ENCODE measurements around the gene INTS11.

Gene INTS11

DNA sequence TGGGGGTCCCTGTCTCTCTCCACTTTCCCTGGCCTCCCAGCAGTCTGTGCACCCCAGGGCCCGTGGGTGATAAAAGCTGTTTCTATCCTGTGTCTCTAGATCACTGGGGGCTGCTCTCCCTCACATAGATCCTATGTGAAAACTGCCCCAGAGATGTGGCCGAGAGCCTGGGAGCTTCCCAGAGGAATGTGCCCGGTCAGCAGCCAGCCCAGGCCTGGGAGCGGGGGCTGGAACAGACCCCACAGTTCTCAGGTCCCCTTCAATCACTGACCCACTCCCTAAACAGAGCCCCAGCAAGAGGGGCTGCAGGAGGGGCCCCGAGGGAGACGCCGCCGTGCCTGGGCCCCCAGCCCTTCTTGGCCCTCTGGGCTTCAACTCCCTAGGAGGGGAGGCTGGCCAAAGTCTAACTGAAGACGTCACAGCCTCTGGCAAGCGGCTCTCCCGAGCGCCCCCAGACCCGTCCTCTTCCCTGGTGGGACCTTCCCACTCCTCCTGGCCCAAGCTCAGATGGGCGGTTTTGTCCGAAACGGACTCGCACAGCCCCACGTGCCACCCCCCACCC lies 33.5 kb upstream of the INTS11 start:
- no peak for DNase-seq (ENCODE audit: low read depth)

DNA sequence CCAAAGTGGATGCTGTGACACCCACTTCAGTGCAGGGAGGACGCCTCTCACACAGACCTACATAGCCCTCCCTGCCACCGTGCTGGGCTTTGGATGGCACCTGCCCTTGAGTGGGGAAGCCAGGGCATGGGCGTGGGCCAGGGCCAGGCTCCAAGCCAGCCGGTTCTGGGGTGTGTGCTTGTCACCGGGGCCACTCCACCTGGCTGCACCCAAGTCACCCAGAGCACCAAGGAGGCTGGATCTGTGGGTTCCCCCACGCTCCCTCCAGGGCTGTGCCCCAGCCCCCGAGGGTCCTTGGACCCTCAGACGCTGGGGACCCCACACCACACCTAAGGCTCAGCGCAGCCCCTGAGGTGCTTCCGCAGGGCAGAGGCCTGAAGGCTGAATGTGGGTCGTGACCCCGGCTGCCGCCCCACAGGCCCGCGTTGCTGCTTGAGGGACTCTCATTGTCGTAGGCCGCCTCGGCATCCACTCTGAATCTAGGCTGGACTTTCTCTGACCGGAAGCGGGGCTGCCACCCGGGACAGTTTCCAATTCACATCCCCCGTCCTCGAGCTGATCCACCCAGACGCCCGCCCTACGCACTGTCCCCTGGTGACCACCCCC lies 32.4 kb upstream of the INTS11 start:
- DNase-seq (ENCODE audit: low read depth) = no peak

DNA sequence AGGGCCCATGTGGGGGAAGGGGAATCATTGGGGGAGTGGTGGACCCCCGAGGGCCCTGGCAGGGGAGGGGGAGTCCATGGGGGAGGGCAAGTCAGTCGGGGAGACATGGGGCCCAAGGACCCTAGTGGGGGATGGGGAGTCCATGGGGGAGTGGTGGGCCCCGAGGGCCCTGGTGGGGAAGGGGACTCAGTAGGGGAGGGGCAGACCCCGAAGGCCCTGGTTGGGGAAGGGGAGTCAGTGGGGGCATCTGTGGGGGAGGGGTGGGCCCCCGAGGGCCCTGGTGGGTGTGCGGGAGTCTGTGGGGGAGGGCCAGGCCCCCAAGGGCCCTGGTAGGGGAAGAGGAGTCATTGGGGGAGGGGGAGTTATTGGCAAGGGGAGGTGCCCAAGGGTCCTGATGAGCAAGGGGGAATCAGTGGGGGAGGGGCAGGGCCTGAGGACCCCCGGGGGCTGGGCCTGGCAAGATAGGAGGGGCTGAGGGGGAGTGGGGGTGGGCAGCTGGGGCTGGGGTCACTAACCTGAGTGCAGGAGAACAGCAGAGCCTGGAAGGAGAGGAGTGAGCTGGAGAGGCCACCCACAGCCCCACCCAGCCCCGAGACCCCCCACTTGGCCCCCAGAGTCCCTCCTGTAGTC lies 31.8 kb upstream of the INTS11 start:
- DNase-seq (ENCODE audit: low read depth) = no peak

DNA sequence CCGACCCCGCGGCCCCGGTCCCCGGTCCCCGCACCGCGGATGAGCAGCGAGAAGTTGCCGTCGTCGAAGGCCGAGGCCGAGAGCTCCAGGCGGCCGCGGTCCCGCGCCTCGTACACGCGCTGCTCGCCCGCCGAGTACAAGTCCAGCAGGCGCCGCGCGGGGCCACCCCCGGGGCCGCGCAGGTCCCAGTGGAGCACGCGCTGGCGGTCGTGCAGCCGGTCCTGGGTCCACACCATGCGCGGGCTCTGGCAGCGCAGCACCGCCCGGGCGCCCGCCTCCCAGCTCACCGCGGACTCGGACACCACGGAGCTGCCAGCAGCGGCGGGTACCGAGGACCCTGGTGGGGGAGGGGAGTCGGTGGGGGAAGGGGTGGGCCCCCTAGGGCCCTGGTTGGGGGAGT lies 31.0 kb upstream of the INTS11 start:
- no peak for DNase-seq (ENCODE audit: low read depth)

DNA sequence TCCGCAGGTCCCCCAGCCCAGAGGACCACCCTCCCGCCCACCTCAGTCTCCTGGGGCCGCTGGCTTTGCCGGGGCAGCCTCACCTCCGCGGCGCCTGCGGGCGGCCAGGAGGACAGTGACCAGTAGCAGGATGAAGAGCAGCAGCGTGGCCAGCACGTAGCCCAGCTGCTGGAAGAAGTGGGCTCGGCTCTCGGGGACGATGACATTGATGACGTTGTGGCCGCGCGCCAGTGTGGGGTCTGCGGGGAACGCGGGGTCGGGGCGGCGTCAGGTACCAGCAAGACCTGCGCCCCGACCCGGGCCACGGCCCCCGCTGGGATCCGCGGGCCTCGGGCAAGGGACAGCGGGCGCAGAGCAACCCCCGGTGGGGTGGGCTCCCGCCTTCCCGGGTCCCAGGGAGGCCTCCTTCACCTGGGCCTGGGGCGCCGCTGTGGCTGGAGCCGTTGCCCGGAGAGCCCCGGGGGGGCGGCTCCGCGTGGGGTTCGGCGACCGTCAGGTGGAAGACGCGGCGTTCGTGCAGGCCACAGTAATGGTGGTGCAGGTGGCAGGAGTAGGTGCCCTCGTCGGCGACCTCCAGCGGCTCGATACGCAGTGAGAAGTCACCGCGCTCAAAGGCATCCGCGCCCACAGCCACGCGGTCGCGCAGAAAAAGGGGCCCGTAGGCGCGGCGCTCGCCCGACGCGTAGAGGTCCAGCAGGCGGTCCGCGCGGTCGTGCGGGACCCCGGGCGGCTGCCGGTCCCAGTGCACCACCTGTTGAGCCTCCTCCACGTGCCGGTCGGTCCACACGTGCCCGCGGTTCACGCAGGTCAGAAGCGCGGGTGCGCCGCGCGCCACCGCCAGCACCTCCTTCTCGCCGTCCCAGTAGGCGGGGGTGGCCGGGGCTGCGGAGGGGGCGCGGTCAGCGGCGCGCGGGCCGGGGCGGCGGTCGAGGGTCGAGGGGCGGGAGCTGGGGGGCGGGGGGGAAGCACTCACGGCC lies 30.1 kb upstream of the INTS11 start:
- DNase-seq (ENCODE audit: low read depth) = no peak

DNA sequence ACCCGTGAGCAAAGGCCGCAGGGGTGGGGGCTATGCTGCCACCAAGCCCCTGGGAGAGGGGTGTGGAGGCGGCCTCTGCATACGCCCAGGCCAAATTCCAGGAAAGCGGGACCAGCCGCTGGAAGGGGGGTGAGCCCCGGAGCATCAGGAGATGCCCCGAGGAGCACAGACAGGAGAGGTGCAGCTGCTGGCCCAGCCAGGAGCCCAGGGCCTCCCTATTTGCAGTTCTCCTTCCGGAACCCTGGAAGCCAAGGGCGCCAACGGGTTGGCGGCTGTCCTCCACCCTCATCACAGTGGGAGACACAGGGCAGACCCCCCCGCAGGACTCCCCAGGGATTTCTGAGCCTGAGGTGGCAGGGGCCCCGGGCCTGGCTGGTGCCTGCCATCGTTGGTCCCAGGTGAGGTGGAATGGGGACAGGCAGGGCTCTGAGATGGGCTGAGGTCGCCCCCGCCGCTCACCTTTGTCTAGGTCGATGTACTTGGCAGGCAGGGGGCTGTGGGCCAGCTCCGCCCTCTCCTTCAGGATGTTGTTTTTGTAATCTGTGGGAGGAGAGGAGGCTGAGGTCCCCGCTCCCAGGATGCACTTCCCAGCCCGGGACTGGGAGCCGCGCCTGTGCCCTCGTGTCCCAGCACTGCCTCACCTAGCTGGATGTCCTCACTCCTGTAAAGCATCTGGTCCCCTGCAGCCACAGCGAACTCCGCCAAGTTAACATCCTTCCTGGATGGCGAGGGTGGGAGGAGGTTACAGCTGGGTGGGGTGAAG lies 29.1 kb upstream of the INTS11 start:
- DNase-seq (ENCODE audit: low read depth) = no peak

DNA sequence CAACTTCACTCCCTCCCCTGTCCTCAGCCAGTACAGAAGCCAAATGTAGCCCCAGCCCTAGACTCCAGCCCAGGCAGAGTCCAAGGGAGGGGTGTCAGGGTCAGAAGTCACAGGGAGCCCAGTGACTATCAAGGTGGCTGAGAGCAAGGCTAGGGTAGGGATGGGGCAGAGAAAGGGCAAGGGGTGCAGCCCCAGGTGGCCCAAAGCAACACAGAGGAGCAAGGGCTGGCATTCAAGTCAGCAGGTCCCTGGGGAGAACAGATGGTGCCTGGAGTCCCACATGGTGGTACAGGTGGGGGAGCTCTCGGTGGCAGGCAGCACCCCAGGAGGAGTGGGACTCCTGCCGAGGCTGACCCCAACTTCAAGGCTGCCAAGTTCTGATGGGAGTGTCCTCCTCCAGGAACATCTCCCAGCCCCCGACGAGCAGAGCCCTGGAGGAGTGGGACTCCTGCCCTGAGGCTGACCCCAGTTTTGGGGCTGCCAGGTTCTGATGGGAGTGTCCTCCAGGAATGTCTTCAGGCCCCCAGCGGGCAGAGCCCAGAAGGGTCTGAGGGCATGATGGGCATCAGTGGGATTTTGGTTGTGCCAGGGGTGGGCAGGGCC lies 28.4 kb upstream of the INTS11 start:
- no peak for DNase-seq (ENCODE audit: low read depth)

DNA sequence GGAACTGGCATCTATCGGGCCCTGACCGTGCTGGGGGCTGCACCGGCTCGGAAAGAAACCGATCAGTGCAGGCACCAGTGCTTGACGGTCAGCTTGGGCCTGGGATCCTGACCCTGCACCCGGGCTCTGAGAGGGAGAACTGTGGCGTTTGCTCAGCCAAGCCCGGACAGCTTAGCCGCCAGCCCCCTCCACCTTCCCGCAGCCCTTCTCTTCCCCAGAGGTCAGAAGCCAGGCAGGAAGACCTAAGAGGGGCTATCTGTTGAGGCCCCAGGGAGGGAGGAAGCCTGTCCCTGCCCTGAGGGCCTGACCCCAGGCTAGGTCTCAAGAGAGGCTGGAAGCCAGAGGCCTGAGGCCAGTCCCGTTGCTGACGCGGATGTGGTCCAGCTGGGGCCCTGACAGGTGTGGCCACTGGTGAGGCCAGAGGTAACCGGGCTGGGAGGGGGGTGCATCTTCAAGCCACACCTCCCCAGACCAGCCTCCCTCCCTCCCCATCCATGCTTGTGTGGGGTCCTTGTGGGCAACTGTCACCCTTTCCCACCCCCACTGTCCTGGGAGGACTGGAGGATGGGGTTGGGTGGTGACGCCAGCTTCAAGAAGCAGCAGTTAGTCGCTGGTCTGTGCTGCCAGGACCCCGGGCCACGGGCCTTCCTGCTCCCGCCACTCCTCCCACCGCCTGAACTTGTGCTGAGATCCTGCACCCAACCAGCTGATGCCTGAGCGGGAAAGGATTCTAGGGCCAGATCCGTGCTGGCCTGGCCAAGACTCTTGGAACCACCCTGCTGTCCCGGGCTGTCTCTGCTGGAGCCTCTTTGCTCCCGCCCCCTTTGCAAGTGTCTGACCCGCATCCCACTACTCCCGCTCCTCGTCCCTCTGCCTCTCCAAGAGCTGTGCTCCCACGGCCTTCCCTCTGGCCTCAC lies 27.3 kb upstream of the INTS11 start:
- no peak for DNase-seq (ENCODE audit: low read depth)

DNA sequence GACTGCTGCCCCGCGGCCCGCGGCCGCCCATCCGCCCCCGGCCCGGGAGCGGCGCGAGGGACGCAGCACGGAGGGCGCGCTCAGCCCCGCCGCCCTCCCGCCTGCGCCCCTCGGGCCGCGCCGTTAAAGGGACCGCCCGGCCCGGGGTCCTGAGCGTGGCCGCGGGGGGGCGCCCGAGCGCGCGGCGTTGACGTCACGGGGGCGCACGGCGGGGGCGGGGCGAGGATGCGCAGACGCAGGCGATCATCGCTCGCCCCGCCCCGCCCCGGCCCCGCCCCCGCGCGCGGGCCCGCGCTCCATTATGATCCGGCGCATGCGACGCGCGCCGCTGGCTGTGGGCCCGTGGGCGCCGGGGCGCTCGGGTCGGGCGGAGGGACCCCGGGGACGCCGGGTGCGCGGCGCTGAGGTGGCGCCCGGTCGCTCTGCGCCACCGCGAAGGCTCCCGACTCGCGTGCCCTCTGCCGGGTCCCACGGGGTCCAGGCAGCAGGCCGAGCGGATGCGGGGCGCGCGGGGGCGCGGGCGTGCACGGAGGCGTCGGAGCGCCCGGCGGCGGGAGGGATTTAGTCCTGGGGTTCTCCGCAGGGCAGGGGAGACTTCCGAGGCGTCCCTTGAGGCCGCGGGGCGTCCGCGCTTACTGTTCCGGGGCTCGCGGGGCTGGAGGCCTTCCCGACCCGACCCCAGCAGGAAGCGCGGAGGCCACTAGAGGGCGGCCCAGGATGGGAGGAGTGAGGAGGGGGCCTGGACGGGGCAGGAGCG lies 25.0 kb upstream of the INTS11 start, which contains the start of gene DVL1:
Gene DVL1, minus strand, starts transcription at position 163 of the 757 bp plus-strand sequence. CDS start 353 bp downstream, outside the sequence.
- no peak for DNase-seq (ENCODE audit: low read depth)

DNA sequence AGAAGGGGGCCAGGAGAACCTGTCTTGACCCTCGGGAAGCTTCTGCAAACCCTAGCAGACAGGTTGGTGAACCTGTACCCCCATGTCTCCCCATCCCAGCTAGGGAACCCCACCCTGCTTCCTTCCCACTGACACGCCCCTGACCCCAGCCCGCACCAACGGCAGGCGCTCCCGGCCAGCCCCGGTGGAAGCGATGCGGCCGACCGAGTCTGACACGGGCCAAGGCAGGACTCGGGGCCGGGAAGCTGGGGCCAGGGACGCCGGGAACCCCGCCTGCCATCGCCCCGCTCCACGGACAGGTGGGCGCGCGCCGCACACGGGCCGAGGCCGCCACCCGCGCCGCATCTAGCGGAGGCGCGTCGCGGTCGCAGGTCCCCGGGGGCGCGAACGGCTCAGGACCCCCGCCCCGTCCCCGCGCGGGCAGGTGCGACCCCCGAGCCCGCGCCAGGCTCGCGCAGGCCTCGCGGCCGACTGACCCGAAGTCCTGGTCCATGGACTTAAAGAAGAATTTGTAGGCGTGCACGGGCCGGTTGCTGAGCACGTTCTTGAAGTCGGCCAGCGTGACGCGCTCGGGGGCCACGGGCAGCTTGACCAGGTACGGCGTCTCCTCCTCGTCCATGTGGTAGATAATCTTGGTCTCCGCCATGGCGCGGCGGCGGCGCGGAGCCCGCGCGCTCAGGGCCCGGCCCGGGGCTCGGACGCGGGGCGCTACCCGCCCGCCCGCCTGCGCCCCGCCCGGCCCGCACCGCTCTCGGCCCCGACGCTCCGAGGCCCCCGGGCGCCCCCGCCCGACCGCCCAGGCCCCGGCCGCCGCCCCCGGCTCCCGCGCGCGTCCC lies 24.2 kb upstream of the INTS11 start:
- no peak for DNase-seq (ENCODE audit: low read depth)

DNA sequence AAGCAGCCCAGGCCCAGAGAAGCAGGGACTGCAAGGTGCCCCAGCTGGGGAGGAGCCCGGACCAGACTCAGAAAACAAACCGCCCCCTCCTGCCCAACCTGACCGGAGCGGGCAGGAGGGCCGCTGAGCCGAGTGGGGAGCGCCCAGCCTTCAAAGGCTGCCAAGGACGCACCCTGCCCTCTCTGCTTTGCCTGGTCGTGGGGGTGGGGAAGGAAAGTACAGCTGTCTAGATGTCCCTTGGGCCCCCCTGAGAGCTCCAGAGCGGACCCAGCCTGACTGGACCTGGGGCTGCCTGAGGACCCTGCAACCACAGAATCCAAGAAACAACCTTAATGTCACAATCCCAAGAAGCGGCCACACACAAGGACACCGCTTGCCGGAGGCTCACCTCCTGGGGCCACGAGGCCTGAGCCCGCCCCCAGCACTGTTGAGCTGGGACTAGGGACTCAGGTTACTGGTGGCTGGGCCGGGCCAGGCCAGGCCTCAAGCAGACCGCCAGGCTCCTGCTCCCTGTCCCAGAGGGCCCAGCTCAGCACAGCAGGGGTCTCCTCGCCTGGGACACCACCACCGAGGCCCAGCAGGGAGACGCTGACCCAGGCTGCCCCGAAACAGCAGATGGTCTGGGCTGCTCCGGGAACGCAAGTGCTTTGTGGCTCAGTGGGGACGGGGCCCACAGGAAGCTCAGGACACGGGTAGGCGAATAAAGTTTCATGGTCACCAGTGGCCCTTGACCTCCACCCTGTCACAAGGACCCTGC lies 23.4 kb upstream of the INTS11 start:
- no peak for DNase-seq (ENCODE audit: low read depth)

DNA sequence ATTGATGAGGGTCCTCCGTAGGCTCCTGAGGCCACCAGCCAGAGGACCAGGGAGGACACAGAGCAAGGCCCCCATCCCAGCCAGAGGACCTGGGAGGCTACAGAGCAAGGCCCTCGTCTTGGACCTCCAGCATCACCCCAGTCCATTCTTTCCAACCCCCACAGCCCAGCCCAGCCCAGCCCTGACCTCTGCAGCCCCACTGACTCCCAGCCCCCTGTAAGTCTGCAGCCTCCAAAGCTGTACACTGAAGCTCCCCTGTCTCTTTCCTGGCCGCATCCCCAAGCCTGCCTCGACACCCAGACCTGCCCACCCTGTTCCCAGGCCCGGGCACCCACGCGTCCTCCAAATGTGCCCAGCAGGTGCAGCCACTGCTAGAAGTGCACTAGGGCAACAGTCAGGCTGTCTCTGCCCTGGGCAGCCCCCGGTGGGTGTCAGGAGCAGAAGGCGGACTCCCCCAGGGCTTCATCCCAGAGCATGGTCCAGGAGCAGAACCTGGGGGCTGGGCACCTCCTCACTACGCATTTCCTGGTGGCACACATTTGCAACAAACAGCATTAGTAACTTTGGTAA lies 22.7 kb upstream of the INTS11 start:
- no peak for DNase-seq (ENCODE audit: low read depth)

DNA sequence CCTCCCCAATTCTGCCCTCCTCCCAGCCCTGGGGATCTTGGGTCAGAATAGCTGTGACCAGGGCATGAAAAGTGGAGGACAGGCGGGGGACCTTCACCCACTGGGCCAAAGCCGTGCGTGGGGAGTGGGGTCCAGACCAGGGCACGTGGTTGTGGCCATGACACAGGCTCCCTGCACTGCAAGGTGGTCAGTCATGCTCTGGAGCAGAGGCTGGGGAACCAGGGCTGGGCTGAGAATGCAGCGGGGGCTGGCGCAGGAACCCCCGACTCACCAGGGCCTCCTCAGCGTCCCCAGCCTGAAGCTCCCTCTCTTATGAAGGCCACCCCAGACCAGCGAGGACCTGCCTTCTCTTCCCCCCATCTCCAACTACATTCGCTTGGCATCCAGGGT lies 22.0 kb upstream of the INTS11 start:
- no peak for DNase-seq (ENCODE audit: low read depth)

DNA sequence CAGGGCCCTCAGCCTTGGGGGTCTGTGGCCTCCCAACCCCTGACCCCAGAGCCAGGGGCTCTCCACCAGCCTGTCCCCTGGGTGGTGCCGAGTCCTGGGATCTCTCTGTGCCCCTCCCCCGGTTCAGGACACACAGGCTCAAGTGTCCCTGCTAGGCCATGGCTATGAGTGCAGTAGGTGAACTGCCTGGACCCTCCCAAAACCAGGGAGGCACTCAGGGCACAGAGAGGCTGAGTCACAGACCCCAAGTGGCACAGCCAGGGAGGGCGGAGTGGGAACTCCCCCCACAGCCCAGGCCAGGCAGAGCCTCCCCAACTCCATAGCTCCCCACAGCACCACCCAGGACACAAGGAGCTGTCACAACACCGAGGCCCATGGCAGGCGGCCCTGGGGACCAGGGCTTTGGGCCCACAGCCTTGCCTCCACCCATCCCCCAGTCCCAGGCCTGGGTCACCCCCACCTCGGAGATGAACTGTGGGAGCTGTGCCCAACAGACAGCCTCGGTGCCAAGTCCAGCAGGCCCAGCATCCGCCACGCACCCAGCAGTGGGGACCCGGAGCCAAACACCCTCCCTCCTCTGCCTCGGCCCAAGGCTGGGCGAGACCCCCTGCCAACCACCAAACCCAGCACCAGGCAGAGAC lies 21.5 kb upstream of the INTS11 start:
- no peak for DNase-seq (ENCODE audit: low read depth)

DNA sequence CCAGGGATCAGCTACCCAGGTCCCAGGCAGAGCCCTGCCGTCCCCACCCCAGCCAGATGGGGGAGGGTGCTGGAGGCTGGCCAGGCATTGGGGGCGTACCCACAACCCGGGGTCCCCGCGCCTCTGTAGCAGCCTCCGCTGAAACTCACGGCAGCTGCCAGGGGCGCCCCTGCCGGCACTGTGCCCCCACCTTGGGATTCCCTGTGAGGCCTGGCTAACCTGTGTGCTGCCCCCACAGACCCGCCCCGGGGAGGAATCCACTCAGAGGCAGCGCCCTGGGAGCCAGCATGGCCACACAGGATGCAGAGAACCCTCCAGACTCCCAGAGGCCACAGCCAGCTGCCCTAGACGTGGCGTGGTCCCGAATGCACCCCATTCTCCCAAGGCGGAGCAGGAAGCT lies 20.9 kb upstream of the INTS11 start:
- DNase-seq (ENCODE audit: low read depth) = no peak

DNA sequence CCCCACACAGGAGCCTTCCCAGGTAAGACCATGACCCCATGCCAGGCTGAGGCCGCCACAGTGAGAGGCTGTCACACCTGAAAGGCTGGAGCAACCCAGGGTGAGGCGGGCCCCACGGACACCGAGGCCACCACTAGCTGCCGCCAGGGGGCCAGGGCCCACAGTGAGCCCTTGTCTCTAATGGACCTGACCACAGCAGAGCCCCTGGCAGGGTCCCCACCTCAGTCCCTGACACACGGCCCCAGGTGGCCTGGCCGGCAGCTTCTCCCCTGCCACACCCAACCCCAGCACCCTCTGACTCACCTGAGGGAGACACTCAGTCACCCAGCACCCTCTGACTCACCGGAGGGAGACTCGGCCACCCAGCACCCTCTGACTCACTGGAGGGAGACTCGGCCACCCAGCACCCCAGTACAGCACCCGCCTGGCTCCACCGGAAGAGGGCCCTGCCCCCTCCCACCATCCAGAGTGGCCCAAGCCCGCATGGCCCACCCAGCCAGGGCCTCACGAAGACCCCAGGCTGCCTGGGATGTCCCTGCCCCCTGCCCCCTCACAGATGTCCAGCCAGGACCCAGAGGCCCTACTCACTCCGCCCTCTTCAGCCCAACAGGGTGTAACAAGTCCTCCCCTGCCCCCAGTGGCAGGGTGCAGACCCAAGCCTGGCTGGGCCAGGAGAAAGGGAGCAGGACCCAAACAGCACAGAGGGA lies 20.3 kb upstream of the INTS11 start:
- DNase-seq (ENCODE audit: low read depth) = no peak
